Ishikawa (cell line): ENCODE data around the gene KCNH3.

ENCODE experiments used
- MAX ChIP-seq: IDR thresholded peaks from 2 replicates; pipeline ENCODE4 v1.6.1; 2012
- REST ChIP-seq: IDR thresholded peaks from 2 replicates; pipeline ENCODE4 v1.6.1; 2012; ENCODE audit warnings: low read depth, mild to moderate bottlenecking

GRCh38 chr12:49512546-49512945 is 26.3 kb upstream of the KCNH3 start:
- TF ChIP-seq MAX (no peak), REST (no peak)
